Effector memory CD4-positive, alpha-beta T cell (primary cell): ENCODE results near the gene MINDY3.
"Not testable (repeated sequence)": the region's sequence is repeated elsewhere in the genome, so short reads cannot be mapped to it uniquely, and the experiment has no call there.

ENCODE experiments used
- DNase-seq, 3 donors: peaks; one replicate each; pipeline ENCODE4 v3.0.0-alpha.2; 2020
- H3K27ac ChIP-seq: 2 replicates; pipeline ENCODE4 v1.7.0; 2013; ENCODE audit warnings: mild to moderate bottlenecking, low read length, moderate library complexity; ENCODE audit not compliant: insufficient read depth, poor library complexity, severe bottlenecking
- H3K27me3 ChIP-seq: replicated peaks from 2 replicates; pipeline ENCODE4 v1.7.0; 2013; ENCODE audit warnings: mild to moderate bottlenecking, low read length; ENCODE audit not compliant: insufficient read depth, control insufficient read depth, poor library complexity, severe bottlenecking
- H3K36me3 ChIP-seq: 2 replicates; pipeline ENCODE4 v1.7.0; 2013; ENCODE audit warnings: mild to moderate bottlenecking, low read length, moderate library complexity; ENCODE audit not compliant: control insufficient read depth, insufficient read depth
- H3K4me1 ChIP-seq: 2 replicates; pipeline ENCODE4 v1.7.0; 2013; ENCODE audit warnings: low read length, mild to moderate bottlenecking; ENCODE audit not compliant: control insufficient read depth, insufficient read depth, poor library complexity, severe bottlenecking
- H3K4me3 ChIP-seq: 2 replicates; pipeline ENCODE4 v1.7.0; 2013; ENCODE audit warnings: low read length, low read depth, mild to moderate bottlenecking; ENCODE audit not compliant: insufficient read depth, poor library complexity, severe bottlenecking
- H3K9me3 ChIP-seq: 2 replicates; pipeline ENCODE4 v1.7.0; 2013; ENCODE audit warnings: mild to moderate bottlenecking, low read length, moderate library complexity; ENCODE audit not compliant: control insufficient read depth

Gene MINDY3

DNA sequence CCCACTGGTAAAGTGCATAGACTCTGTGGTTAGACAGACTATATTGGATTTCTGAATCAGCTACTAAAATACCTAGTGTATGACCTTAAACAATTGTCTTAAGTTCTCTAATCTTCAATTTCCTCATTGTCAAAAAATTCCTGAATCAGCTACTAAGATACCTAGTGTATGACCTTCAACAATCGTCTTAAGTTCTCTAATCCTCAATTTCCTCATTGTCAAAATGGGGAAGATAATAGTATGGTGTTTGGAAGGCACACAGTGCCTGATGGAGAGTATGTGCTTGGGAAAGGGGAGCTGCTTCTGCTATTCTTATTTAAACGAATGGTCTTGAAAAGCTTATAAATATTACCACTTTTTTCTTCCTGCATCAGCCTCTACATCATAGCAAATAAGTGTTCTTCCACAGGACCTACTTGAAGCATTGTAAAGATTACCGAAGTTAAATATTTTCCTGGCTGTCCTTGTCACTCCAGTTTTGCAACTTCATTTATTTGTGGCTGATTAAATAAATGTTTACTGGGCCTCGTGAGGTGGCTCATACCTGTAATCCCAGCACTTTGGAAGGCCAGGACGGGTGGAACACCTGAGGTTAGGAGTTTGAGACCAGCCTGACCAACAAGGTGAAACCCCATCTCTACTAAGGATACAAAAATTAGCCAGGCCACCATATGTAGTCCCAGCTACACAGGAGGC lies 76.2 kb downstream of the MINDY3 start:
- DNase-seq, result no peak
- Histone ChIP-seq H3K27me3 (no peaks in the 10 kb centered on the region), H3K27ac (no peak overlapping the region), H3K4me3 (no peak overlapping the region), H3K4me1 (no peaks in the 10 kb centered on the region), H3K9me3 (no peaks in the 10 kb centered on the region), H3K36me3 (peaks cover 48% of the 10 kb centered on the region)

- Histone ChIP-seq H3K36me3 (peaks cover 50% of the 10 kb centered on the region), H3K4me3 (no peak overlapping the region), H3K9me3 (no peaks in the 10 kb centered on the region)
Measured at GRCh38 chr10:15782851-15783250, 77.5 kb downstream of the MINDY3 start.

DNA sequence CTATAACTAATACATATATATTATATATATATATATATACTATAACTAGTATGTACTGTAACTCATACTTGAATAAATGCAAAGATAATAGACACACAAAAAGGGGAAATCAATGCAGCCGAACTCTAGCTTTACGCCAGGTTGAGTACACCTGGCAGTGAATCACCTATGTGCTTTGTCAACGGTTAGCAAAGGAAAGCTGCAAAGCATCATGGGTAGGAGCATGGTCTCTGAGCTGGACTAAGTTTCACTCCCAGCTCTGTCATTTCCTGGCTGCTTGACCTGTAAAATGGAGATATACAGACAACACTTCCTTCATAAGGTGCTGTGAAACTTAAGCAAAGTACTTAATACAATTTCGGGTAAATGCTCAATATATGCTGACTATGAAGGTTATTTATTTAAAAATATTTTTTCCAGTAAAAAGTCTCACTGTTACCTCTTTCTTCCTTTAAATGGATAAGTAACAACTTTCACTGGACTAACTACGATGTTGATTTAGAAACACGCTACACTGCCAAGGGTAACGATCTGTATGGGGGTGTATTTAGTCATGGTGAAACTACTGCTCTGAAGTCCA lies 78.8 kb downstream of the MINDY3 start:
- H3K9me3 ChIP-seq, result peaks cover 3% of the 10 kb centered on the region
- peaks cover 50% of the 10 kb centered on the region for H3K36me3 ChIP-seq
- no peaks in the 10 kb centered on the region for H3K4me1 ChIP-seq
- no peak overlapping the region for H3K4me3 ChIP-seq
- no peak for DNase-seq
- H3K27ac ChIP-seq, result no peak overlapping the region
- no peaks in the 10 kb centered on the region for H3K27me3 ChIP-seq

More at GRCh38 chr10:15782851-15783250, 77.5 kb downstream of the MINDY3 start:
- DNase-seq, result no peak
- Histone ChIP-seq H3K27me3 (no peaks in the 10 kb centered on the region), H3K4me1 (no peaks in the 10 kb centered on the region), H3K27ac (no peak overlapping the region)

DNA sequence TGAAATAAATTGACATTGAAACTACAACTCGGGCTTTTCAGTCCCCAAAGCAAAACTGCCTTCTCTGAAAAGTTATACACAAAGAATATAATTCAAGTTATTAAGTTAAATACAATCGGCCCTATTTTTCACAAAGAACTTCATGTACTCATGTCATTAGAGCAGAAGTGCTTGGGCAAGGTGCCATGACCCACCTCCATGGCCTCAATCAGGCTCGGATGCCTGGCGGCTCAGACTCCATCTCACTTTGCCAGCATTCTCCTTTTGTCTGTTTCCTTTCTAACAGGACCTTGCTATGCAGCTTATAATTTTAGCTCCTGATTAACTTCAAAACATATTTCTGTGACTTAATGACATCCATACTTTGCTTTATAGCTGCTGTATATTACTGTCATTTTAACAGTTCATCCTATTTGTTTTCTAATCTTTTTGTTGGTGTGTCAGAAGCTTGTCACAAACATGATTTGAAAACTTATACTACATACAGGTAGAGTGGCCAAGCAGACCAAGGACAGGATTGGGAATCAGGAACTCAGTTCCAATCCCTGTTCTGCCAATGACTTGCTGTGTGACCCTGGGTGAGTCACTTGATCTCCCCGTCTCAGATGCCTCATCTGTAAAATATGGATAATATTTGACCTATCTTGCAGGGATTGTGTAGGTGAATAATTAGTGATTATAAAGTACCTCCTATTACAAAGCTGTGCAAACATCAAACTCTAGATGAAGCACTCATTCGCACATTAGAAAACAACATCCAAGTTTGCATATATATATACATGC lies 79.8 kb downstream of the MINDY3 start:
- no peaks in the 10 kb centered on the region for H3K27me3 ChIP-seq
- no peaks in the 10 kb centered on the region for H3K4me1 ChIP-seq
- H3K36me3 ChIP-seq, result peaks cover 40% of the 10 kb centered on the region
- H3K4me3 ChIP-seq, result no peak overlapping the region
- no peak for DNase-seq
- H3K9me3 ChIP-seq, result peaks cover 3% of the 10 kb centered on the region
- H3K27ac ChIP-seq, result no peak overlapping the region

DNA sequence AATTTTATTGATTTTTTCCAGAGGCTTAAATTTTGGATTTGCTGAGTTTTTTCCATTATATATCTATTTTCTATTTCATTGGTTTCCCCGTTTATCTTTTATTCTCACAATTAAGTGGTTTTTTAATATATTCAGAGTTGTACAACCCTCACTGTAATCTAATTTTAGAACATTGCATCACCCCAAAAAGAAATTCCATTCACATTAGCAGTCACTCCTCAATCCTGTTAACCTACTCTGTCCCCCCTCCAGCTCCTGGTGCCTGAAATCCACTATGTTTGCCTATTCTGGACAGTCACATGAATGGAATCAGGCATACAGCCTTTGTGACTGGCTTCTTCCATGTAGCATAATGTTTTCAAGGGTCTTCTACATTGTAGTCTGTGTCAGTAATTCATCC lies 84.8 kb downstream of the MINDY3 start:
- Histone ChIP-seq H3K27me3 (no peaks in the 10 kb centered on the region), H3K4me3 (no peak overlapping the region), H3K9me3 (peaks cover 3% of the 10 kb centered on the region), H3K4me1 (no peaks in the 10 kb centered on the region), H3K36me3 (peaks cover 27% of the 10 kb centered on the region), H3K27ac (no peak overlapping the region)
- no peak for DNase-seq

DNA sequence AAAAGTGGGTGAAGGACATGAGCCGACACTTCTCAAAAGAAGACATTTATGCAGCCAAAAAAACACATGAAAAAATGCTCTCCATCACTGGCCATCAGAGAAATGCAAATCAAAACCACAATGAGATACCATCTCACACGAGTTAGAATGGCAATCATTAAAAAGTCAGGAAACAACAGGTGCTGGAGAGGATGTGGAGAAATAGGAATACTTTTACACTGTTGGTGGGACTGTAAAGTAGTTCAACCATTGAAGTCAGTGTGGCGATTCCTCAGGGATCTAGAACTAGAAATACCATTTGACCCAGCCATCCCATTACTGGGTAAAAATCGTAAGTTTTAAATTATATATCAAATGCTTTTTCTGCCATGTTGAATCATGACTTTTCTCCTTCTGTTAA lies 85.8 kb downstream of the MINDY3 start:
- not testable (repeated sequence) for H3K4me3 ChIP-seq, H3K9me3 ChIP-seq, H3K27me3 ChIP-seq, H3K27ac ChIP-seq, DNase-seq, H3K4me1 ChIP-seq
- peaks cover 23% of the 10 kb centered on the region for H3K36me3 ChIP-seq

- no peak overlapping the region for H3K27ac ChIP-seq
- no peaks in the 10 kb centered on the region for H3K27me3 ChIP-seq
- H3K36me3 ChIP-seq, result no peaks in the 10 kb centered on the region
- no peak for DNase-seq
- H3K4me3 ChIP-seq, result no peak overlapping the region
- H3K9me3 ChIP-seq, result no peaks in the 10 kb centered on the region
- no peaks in the 10 kb centered on the region for H3K4me1 ChIP-seq
Measured at GRCh38 chr10:15764892-15765454, 95.3 kb downstream of the MINDY3 start.

DNA sequence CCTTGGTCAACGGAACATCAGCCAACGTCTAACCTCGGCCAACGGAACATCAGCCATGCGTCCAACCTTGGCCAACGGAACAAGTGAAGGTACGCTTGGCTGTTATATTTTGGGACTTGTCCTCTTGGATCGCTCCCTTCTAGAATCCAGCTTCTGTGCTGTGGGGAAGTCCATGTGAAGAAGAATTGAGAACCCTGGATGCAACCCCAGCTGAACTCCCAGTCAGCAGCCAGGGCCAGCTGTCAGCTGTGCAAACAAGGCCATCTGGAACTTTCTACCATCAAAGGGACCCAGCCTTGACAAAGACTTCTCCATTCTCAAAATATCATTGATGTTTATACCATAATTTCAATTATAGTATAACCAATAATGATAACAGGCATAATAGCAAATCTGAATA lies 97.3 kb downstream of the MINDY3 start:
- no peak for DNase-seq
- Histone ChIP-seq H3K4me1 (no peaks in the 10 kb centered on the region), H3K27me3 (no peaks in the 10 kb centered on the region), H3K36me3 (no peaks in the 10 kb centered on the region), H3K27ac (no peak overlapping the region), H3K9me3 (no peaks in the 10 kb centered on the region), H3K4me3 (no peak overlapping the region)

DNA sequence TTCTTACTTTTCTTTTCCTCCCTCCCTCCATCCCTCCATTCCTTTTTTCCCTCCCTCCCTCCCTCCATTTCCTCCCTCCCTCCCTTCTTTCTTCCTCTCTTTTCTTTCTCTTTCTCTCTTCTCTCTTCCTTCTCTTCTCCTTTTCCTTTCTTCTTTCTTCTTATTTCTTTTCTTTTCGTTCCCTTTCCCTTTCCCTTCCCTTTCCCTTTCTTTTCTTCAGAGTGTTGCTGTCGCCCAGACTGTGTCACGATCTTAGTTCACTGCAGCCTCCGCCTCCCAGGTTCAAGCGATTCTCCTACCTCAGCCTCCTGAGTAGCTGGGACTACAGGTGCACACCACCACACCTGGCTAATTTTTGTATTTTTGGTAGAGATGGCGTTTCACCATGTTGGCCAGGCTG lies 98.1 kb downstream of the MINDY3 start:
- not testable (repeated sequence) for H3K4me1 ChIP-seq, H3K36me3 ChIP-seq, H3K9me3 ChIP-seq, H3K27me3 ChIP-seq, DNase-seq, H3K4me3 ChIP-seq, H3K27ac ChIP-seq

GRCh38 chr10:15761224-15761623 lies 99.1 kb downstream of the MINDY3 start:
- H3K27ac ChIP-seq, H3K36me3 ChIP-seq, DNase-seq, H3K4me3 ChIP-seq, H3K27me3 ChIP-seq, H3K9me3 ChIP-seq, H3K4me1 ChIP-seq: not testable (repeated sequence)
